ENCODE data around the gene SLC6A6.

GRCh38 chr3:14415501-14415900 lies 13.1 kb downstream of the SLC6A6 start:
- TF ChIP-seq POLR2A (IDR thresholded peaks at IDR 0.05; ENCODE audit: low read length), result no peak
- TF ChIP-seq GATA1 (IDR thresholded peaks at IDR 0.05; ENCODE audit: low read depth, low read length), result no peak

Measured in erythroblast (primary cell).